HepG2 (cell line): ENCODE measurements around the gene STX1B. TPM values are rescaled to one million over a fixed set of nuclear protein-coding genes. Genes with fewer than 3 reads are reported as not detected.

ENCODE experiments used
- ATRX ChIP-seq: sonication (generic); formaldehyde crosslinking; IDR thresholded peaks from 2 replicates; pipeline ENCODE4 v1.4.0; 2020; ENCODE audit warnings: missing genetic modification reagents, borderline replicate concordance
- DNMT1 ChIP-seq: sonication (generic); formaldehyde crosslinking; IDR thresholded peaks from 2 replicates; pipeline ENCODE4 v1.5.1; 2020; ENCODE audit warnings: mild to moderate bottlenecking, missing genetic modification reagents
- ELF1 ChIP-seq: sonication (generic); formaldehyde crosslinking; IDR thresholded peaks from 2 replicates; pipeline ENCODE4 v1.4.0; 2020; ENCODE audit warnings: missing genetic modification reagents
- GATAD1 ChIP-seq: IDR thresholded peaks from 2 replicates; pipeline ENCODE4 v1.6.1; 2016; ENCODE audit warnings: missing genetic modification reagents, missing compliant biosample characterization
- HES4 ChIP-seq: sonication (generic); formaldehyde crosslinking; IDR thresholded peaks from 2 replicates; pipeline ENCODE4 v1.9.0; 2021; ENCODE audit warnings: mild to moderate bottlenecking, missing genetic modification reagents, borderline replicate concordance
- IKZF1 ChIP-seq: fragments of 450-650 bp; IDR thresholded peaks from 2 replicates; pipeline ENCODE4 v1.7.1; 2016
- MED1 ChIP-seq: sonication (generic); formaldehyde crosslinking; IDR thresholded peaks from 2 replicates; pipeline ENCODE4 v1.4.0; 2020; ENCODE audit warnings: missing genetic modification reagents
- MXD4 ChIP-seq: IDR thresholded peaks from 2 replicates; pipeline ENCODE4 v1.6.1; 2016; ENCODE audit warnings: mild to moderate bottlenecking, missing biosample characterization, missing genetic modification reagents
- MYC ChIP-seq: sonication (generic); formaldehyde crosslinking; IDR thresholded peaks from 2 replicates; pipeline ENCODE4 v1.9.0; 2021; ENCODE audit warnings: missing genetic modification reagents, borderline replicate concordance
- PHF21A ChIP-seq: sonication (generic); formaldehyde crosslinking; IDR thresholded peaks from 2 replicates; pipeline ENCODE4 v1.5.0; 2020; ENCODE audit warnings: mild to moderate bottlenecking, missing genetic modification reagents
- RFX1 ChIP-seq: fragments of 450-650 bp; IDR thresholded peaks from 2 replicates; pipeline ENCODE4 v1.6.1; 2017
- RFXAP ChIP-seq: sonication (generic); formaldehyde crosslinking; IDR thresholded peaks from 2 replicates; pipeline ENCODE4 v1.4.0; 2020; ENCODE audit warnings: missing genetic modification reagents, borderline replicate concordance
- SMARCE1 ChIP-seq: fragments of 450-650 bp; IDR thresholded peaks from 2 replicates; pipeline ENCODE4 v1.6.1; 2017; ENCODE audit warnings: borderline replicate concordance
- TEAD2 ChIP-seq: sonication (generic); formaldehyde crosslinking; IDR thresholded peaks from 2 replicates; pipeline ENCODE4 v1.9.0; 2021; ENCODE audit warnings: missing genetic modification reagents
- ZNF121 ChIP-seq: sonication (generic); formaldehyde crosslinking; IDR thresholded peaks from 2 replicates; pipeline ENCODE4 v1.5.0; 2020; ENCODE audit warnings: mild to moderate bottlenecking, missing genetic modification reagents
- ZNF142 ChIP-seq: sonication (generic); formaldehyde crosslinking; IDR thresholded peaks from 2 replicates; pipeline ENCODE4 v1.4.0; 2020; ENCODE audit warnings: missing genetic modification reagents
- ZNF224 ChIP-seq: sonication (generic); formaldehyde crosslinking; IDR thresholded peaks from 2 replicates; pipeline ENCODE4 v1.5.0; 2020; ENCODE audit warnings: mild to moderate bottlenecking, missing genetic modification reagents
- ZNF235 ChIP-seq: sonication (generic); formaldehyde crosslinking; IDR thresholded peaks from 2 replicates; pipeline ENCODE4 v1.8.1; 2023; ENCODE audit warnings: mild to moderate bottlenecking, missing genetic modification reagents, borderline replicate concordance
- ZNF282 ChIP-seq: fragments of 450-650 bp; IDR thresholded peaks from 2 replicates; pipeline ENCODE4 v1.6.1; 2018; ENCODE audit not compliant: partially characterized antibody
- ZNF451 ChIP-seq: sonication (generic); formaldehyde crosslinking; IDR thresholded peaks from 2 replicates; pipeline ENCODE4 v1.5.0; 2020; ENCODE audit warnings: mild to moderate bottlenecking, missing genetic modification reagents
- ZNF556 ChIP-seq: sonication (generic); formaldehyde crosslinking; IDR thresholded peaks from 2 replicates; pipeline ENCODE4 v1.4.0; 2020; ENCODE audit warnings: mild to moderate bottlenecking, missing genetic modification reagents, borderline replicate concordance
- ZNF564 ChIP-seq: sonication (generic); formaldehyde crosslinking; IDR thresholded peaks from 2 replicates; pipeline ENCODE4 v1.8.1; 2023; ENCODE audit warnings: mild to moderate bottlenecking, missing genetic modification reagents
- ZNF766 ChIP-seq: sonication (generic); formaldehyde crosslinking; IDR thresholded peaks from 2 replicates; pipeline ENCODE4 v1.5.0; 2020; ENCODE audit warnings: missing genetic modification reagents, borderline replicate concordance
- ZNF780A ChIP-seq: sonication (generic); formaldehyde crosslinking; IDR thresholded peaks from 2 replicates; pipeline ENCODE4 v1.8.0; 2022; ENCODE audit warnings: mild to moderate bottlenecking, missing genetic modification reagents, moderate library complexity
- polyA plus RNA-seq, 8 experiments: library from polyadenylated mRNA; depleted of rRNA in 3 of 8; stranded (reverse) in 7 of 8; unstranded in 1 of 8; fragments of >200 nt; fragmentation: Illumina TruSeq in 4 of 8; extraction: Trizol in 4 of 8; gene quantifications; 2 replicates each; pipeline versions ENCODE4 v1.2.1 to v1.2.3, GENCODE V29; 2011 to 2016; ENCODE audit warnings: low read depth in 4 of 8, missing spikeins in 1 of 8, mixed read lengths in 1 of 8; ENCODE audit not compliant: insufficient read depth in 1 of 8
- total RNA-seq, 5 experiments: library from RNA; depleted of rRNA; stranded (reverse); fragments of >200 nt; fragmentation: Illumina TruSeq; extraction: Trizol; gene quantifications; 2 replicates each; pipeline ENCODE4 v1.2.3, GENCODE V29; 2016; ENCODE audit warnings: low read depth in 1 of 5
- TF ChIP-seq, protein P1 (sequence below): sonication (generic); formaldehyde crosslinking; IDR thresholded peaks from 2 replicates; pipeline ENCODE4 v1.5.0; 2020; ENCODE audit warnings: missing genetic modification reagents

STX1B gene
- total and polyA plus RNA-seq, 2 of the 13 experiments (the other 11 are each of a cell fraction or from before 2014, with no cell fraction given): 2.1 to 3.0 TPM

GRCh38 chr16:30953511-30954124 lies 56.8 kb downstream of the STX1B start (continued):
- TF ChIP-seq ELF1 (CRISPR knock-in tag) (peak; percentile 79), ZNF224 (CRISPR knock-in tag) (0 out of 2 replicates have a peak, but pooled peaks have one; percentile 22), MED1 (CRISPR knock-in tag) (peak; percentile 53; the same call in 1 of the 2 replicates), MXD4 (CRISPR knock-in tag) (no peak), ZNF556 (CRISPR knock-in tag) (0 out of 2 replicates have a peak, but pooled peaks have one; percentile 47), ZNF235 (CRISPR knock-in tag) (peak; percentile 84; the same call in 1 of the 2 replicates), RFXAP (CRISPR knock-in tag) (no peak; the same call in 1 of the 2 replicates), ZNF780A (CRISPR knock-in tag) (no peak), GATAD1 (CRISPR knock-in tag) (peak; percentile 67; the same call in 1 of the 2 replicates), ZNF451 (no peak; the same call in 1 of the 2 replicates), IKZF1 (no peak), RFX1 (no peak), PHF21A (CRISPR knock-in tag) (no peak), ZNF142 (CRISPR knock-in tag) (no peak), SMARCE1 (no peak), DNMT1 (CRISPR knock-in tag) (peak; percentile 41; the same call in 1 of the 2 replicates), TEAD2 (CRISPR knock-in tag) (no peak), MYC (CRISPR knock-in tag) (no peak; the same call in 1 of the 2 replicates), ZNF282 (no peak), ATRX (CRISPR knock-in tag) (no peak), HES4 (no peak; the same call in 1 of the 2 replicates), ZNF564 (CRISPR knock-in tag) (no peak), ZNF766 (CRISPR knock-in tag) (no peak), ZNF121 (CRISPR knock-in tag) (no peak)
- TF ChIP-seq, protein P1, sequence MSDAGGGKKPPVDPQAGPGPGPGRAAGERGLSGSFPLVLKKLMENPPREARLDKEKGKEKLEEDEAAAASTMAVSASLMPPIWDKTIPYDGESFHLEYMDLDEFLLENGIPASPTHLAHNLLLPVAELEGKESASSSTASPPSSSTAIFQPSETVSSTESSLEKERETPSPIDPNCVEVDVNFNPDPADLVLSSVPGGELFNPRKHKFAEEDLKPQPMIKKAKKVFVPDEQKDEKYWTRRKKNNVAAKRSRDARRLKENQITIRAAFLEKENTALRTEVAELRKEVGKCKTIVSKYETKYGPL (CRISPR knock-in tag): no peak
